ENCODE measurements around the gene OLFM4. TPM values are rescaled to one million over a fixed set of nuclear protein-coding genes. Genes with fewer than 3 reads are reported as not detected.

Gene OLFM4
- polyA plus RNA-seq, 3 donors, result not detected

- intact Hi-C loops (cut with micrococcal nuclease), result no loop called here
- H3K4me1 ChIP-seq (ENCODE audit: control insufficient read depth in 1 of 2, insufficient read depth in 2 of 2, low read length in 2 of 2), result peaks cover 0 to 4% of the 10 kb centered on the region in 2 donors
- H3K4me1 Mint-ChIP-seq, result peaks cover 9% of the 10 kb centered on the region
- no peak for DNase-seq
- no peak overlapping the region for H3K27ac ChIP-seq (ENCODE audit: low read depth in 1 of 2, low read length in 2 of 2)
- no peaks in the 10 kb centered on the region for H3K79me2 ChIP-seq (ENCODE audit: insufficient read depth, low read length)
- no peaks in the 10 kb centered on the region for H4K20me1 ChIP-seq (ENCODE audit: insufficient read depth, low read length)
- no peak overlapping the region for H2AFZ ChIP-seq (ENCODE audit: insufficient read depth, low read depth, low read length, poor library complexity, severe bottlenecking)
- H3K9me3 Mint-ChIP-seq, result peaks cover 0 to 2% (median 0%) of the 10 kb centered on the region in 7 donors
- H3K4me3 Mint-ChIP-seq, result no peak overlapping the region
- WGBS (ENCODE audit: insufficient coverage), result 89% methylated on average over 5 of the region's 8 CpGs
- H3K36me3 ChIP-seq (replicated peaks in 1 of 2; ENCODE audit: control insufficient read depth in 1 of 2, insufficient read depth in 2 of 2, low read length in 2 of 2), result no peaks in the 10 kb centered on the region
- H3K36me3 Mint-ChIP-seq, result no peaks in the 10 kb centered on the region
- no peak overlapping the region for H3K4me3 ChIP-seq (replicated peaks in 1 of 3; ENCODE audit: low read depth in 2 of 3, low read length in 3 of 3)
- H3K27ac Mint-ChIP-seq, result peak overlapping the region in 1 of 7 donors; percentile 47
- H3K27me3 ChIP-seq (ENCODE audit: control insufficient read depth in 2 of 2, insufficient read depth in 2 of 2, low read length in 2 of 2), result no peaks in the 10 kb centered on the region
- no peak overlapping the region for H3K9ac ChIP-seq (ENCODE audit: insufficient read depth, low read length, poor library complexity, severe bottlenecking)
- H3K9me3 ChIP-seq (replicated peaks in 1 of 2; ENCODE audit: control insufficient read depth in 1 of 2, insufficient read depth in 1 of 2, low read length in 2 of 2), result no peaks in the 10 kb centered on the region
- no peak overlapping the region for H3K4me2 ChIP-seq (replicated peaks; ENCODE audit: extremely low read depth, low read length, poor library complexity, severe bottlenecking)
- TF ChIP-seq, protein P1, sequence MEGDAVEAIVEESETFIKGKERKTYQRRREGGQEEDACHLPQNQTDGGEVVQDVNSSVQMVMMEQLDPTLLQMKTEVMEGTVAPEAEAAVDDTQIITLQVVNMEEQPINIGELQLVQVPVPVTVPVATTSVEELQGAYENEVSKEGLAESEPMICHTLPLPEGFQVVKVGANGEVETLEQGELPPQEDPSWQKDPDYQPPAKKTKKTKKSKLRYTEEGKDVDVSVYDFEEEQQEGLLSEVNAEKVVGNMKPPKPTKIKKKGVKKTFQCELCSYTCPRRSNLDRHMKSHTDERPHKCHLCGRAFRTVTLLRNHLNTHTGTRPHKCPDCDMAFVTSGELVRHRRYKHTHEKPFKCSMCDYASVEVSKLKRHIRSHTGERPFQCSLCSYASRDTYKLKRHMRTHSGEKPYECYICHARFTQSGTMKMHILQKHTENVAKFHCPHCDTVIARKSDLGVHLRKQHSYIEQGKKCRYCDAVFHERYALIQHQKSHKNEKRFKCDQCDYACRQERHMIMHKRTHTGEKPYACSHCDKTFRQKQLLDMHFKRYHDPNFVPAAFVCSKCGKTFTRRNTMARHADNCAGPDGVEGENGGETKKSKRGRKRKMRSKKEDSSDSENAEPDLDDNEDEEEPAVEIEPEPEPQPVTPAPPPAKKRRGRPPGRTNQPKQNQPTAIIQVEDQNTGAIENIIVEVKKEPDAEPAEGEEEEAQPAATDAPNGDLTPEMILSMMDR (IDR thresholded peaks at IDR 0.05), result no peak
- H3K27me3 Mint-ChIP-seq (ENCODE audit: low read depth in 3 of 3), result peaks cover 0 to 10% (median 4%) of the 10 kb centered on the region in 3 donors
These were observed 13.8 kb upstream of the OLFM4 start for GRCh38 chr13:53014495-53015443.

GRCh38 chr13:53015971-53016370, 12.6 kb upstream of the OLFM4 start:
- no peak for DNase-seq
- Histone ChIP-seq H3K9me3 (replicated peaks in 1 of 2; ENCODE audit: control insufficient read depth in 1 of 2, insufficient read depth in 1 of 2, low read length in 2 of 2) (no peaks in the 10 kb centered on the region), H3K9ac (ENCODE audit: insufficient read depth, low read length, poor library complexity, severe bottlenecking) (no peak overlapping the region), H2AFZ (ENCODE audit: insufficient read depth, low read depth, low read length, poor library complexity, severe bottlenecking) (no peak overlapping the region), H3K4me3 (replicated peaks in 1 of 3; ENCODE audit: low read depth in 2 of 3, low read length in 3 of 3) (no peak overlapping the region), H3K27me3 (ENCODE audit: control insufficient read depth in 2 of 2, insufficient read depth in 2 of 2, low read length in 2 of 2) (no peaks in the 10 kb centered on the region), H3K4me1 (ENCODE audit: control insufficient read depth in 1 of 2, insufficient read depth in 2 of 2, low read length in 2 of 2) (peaks cover 0 to 4% of the 10 kb centered on the region in 2 donors), H4K20me1 (ENCODE audit: insufficient read depth, low read length) (no peaks in the 10 kb centered on the region), H3K79me2 (ENCODE audit: insufficient read depth, low read length) (no peaks in the 10 kb centered on the region), H3K27ac (ENCODE audit: low read depth in 1 of 2, low read length in 2 of 2) (no peak overlapping the region), H3K36me3 (replicated peaks in 1 of 2; ENCODE audit: control insufficient read depth in 1 of 2, insufficient read depth in 2 of 2, low read length in 2 of 2) (no peaks in the 10 kb centered on the region), H3K4me2 (replicated peaks; ENCODE audit: extremely low read depth, low read length, poor library complexity, severe bottlenecking) (no peak overlapping the region)
- Mint-ChIP-seq H3K9me3 (peaks cover 0 to 2% (median 0%) of the 10 kb centered on the region in 7 donors), H3K27me3 (ENCODE audit: low read depth in 3 of 3) (peaks cover 0 to 3% (median 1%) of the 10 kb centered on the region in 3 donors), H3K36me3 (no peaks in the 10 kb centered on the region), H3K27ac (no peak overlapping the region), H3K4me3 (no peak overlapping the region), H3K4me1 (peaks cover 9% of the 10 kb centered on the region)
- intact Hi-C loops (cut with micrococcal nuclease), result no loop called here
- WGBS (ENCODE audit: insufficient coverage), result 89% methylated on average over 2 of the region's 6 CpGs
- TF ChIP-seq, protein P1 (IDR thresholded peaks at IDR 0.05), result no peak
